SK-N-SH treated with all-trans-retinoic acid at 6 μM for 48 hours (cell line): Measurements from ENCODE around the gene ASTN2.

Experiments
- ATAC-seq: fragments of 200-7000 bp; cut with Tn5 transposase; 3 replicates; pipeline ENCODE4 v1.9.1; 2020; ENCODE audit warnings: mild to moderate bottlenecking, moderate library complexity
- ARNTL ChIP-seq: fragments of 450-650 bp; formaldehyde crosslinking; IDR thresholded peaks from 2 replicates; pipeline ENCODE4 v1.5.0; 2020; ENCODE audit warnings: low read depth, mild to moderate bottlenecking, moderate library complexity, borderline replicate concordance
- CREB5 ChIP-seq: fragments of 250-450 bp; sonication (Bioruptor Pico); IDR thresholded peaks from 2 replicates; pipeline ENCODE4 v1.5.1; 2020; ENCODE audit warnings: low read depth, mild to moderate bottlenecking, moderate library complexity
- CSDC2 ChIP-seq: fragments of 250-450 bp; sonication (Bioruptor Pico); IDR thresholded peaks from 2 replicates; pipeline ENCODE4 v1.5.0; 2020; ENCODE audit warnings: mild to moderate bottlenecking, moderate library complexity
- ESRRG ChIP-seq: fragments of 250-450 bp; sonication (Bioruptor Pico); IDR thresholded peaks from 2 replicates; pipeline ENCODE4 v1.6.1; 2021; ENCODE audit warnings: mild to moderate bottlenecking
- GLIS3 ChIP-seq: fragments of 250-450 bp; sonication (Bioruptor Pico); IDR thresholded peaks from 2 replicates; pipeline ENCODE4 v1.5.0; 2020; ENCODE audit warnings: mild to moderate bottlenecking, moderate library complexity
- ISL1 ChIP-seq: fragments of 250-450 bp; sonication (Bioruptor Pico); IDR thresholded peaks from 2 replicates; pipeline ENCODE4 v2.1.2; 2022; ENCODE audit warnings: mild to moderate bottlenecking, moderate library complexity
- OSR1 ChIP-seq: fragments of 250-450 bp; sonication (Bioruptor Pico); IDR thresholded peaks from 2 replicates; pipeline ENCODE4 v1.8.0; 2022; ENCODE audit warnings: moderate library complexity, mild to moderate bottlenecking, inconsistent platforms
- PATZ1 ChIP-seq: fragments of 250-450 bp; sonication (Bioruptor Pico); IDR thresholded peaks from 2 replicates; pipeline ENCODE4 v1.8.0; 2020; ENCODE audit warnings: mild to moderate bottlenecking, moderate library complexity, borderline replicate concordance
- POU6F1 ChIP-seq: fragments of 250-450 bp; sonication (Bioruptor Pico); IDR thresholded peaks from 2 replicates; pipeline ENCODE4 v1.8.0; 2021; ENCODE audit warnings: low read depth, mild to moderate bottlenecking, moderate library complexity, borderline replicate concordance
- PPARA ChIP-seq: fragments of 250-450 bp; sonication (Bioruptor Pico); IDR thresholded peaks from 2 replicates; pipeline ENCODE4 v1.5.0; 2020; ENCODE audit warnings: mild to moderate bottlenecking, borderline replicate concordance
- RARB ChIP-seq: fragments of 250-450 bp; sonication (Bioruptor Pico); IDR thresholded peaks from 2 replicates; pipeline ENCODE4 v1.8.0; 2021; ENCODE audit warnings: mild to moderate bottlenecking, moderate library complexity
- SNAI2 ChIP-seq: fragments of 250-450 bp; sonication (Bioruptor Pico); IDR thresholded peaks from 2 replicates; pipeline ENCODE4 v1.5.0; 2020; ENCODE audit warnings: mild to moderate bottlenecking, moderate library complexity
- TCF4 ChIP-seq: fragments of 250-450 bp; sonication (Bioruptor Pico); IDR thresholded peaks from 2 replicates; pipeline ENCODE4 v1.8.0; 2021; ENCODE audit warnings: mild to moderate bottlenecking, moderate library complexity, borderline replicate concordance
- TOX ChIP-seq: fragments of 250-450 bp; sonication (Bioruptor Pico); IDR thresholded peaks from 2 replicates; pipeline ENCODE4 v1.8.0; 2021; ENCODE audit warnings: mild to moderate bottlenecking, moderate library complexity, borderline replicate concordance
- TSHZ2 ChIP-seq: fragments of 250-450 bp; sonication (Bioruptor Pico); IDR thresholded peaks from 2 replicates; pipeline ENCODE4 v1.5.0; 2020; ENCODE audit warnings: mild to moderate bottlenecking, moderate library complexity
- ZC3H10 ChIP-seq: fragments of 250-450 bp; sonication (Bioruptor Pico); IDR thresholded peaks from 2 replicates; pipeline ENCODE4 v1.5.1; 2021; ENCODE audit warnings: mild to moderate bottlenecking, moderate library complexity
- ZFP3 ChIP-seq: fragments of 250-450 bp; sonication (Bioruptor Pico); IDR thresholded peaks from 2 replicates; pipeline ENCODE4 v1.5.0; 2020; ENCODE audit warnings: mild to moderate bottlenecking, moderate library complexity
- ZNF565 ChIP-seq: fragments of 450-650 bp; formaldehyde crosslinking; conservative IDR thresholded peaks from 2 replicates; pipeline ENCODE4 v1.5.0; 2020; ENCODE audit warnings: low read depth, mild to moderate bottlenecking, moderate library complexity
- ZNF70 ChIP-seq: fragments of 450-650 bp; formaldehyde crosslinking; IDR thresholded peaks from 2 replicates; pipeline ENCODE4 v1.5.0; 2020; ENCODE audit warnings: mild to moderate bottlenecking, moderate library complexity
- ZNF8 ChIP-seq: fragments of 450-650 bp; formaldehyde crosslinking; IDR thresholded peaks from 2 replicates; pipeline ENCODE4 v1.5.0; 2020; ENCODE audit warnings: mild to moderate bottlenecking, moderate library complexity

The ASTN2 gene

GRCh38 chr9:116701940-116702642, 712.8 kb downstream of the ASTN2 start (continued):
- TF ChIP-seq ZNF70 (CRISPR knock-in tag), result no peak
- no peak for TF ChIP-seq OSR1 (CRISPR knock-in tag)
- TF ChIP-seq ZNF8 (CRISPR knock-in tag), result no peak
- no peak for TF ChIP-seq PATZ1 (CRISPR knock-in tag)

- no peak for TF ChIP-seq ARNTL
- no peak for TF ChIP-seq ZFP3 (CRISPR knock-in tag)
- no peak for TF ChIP-seq GLIS3 (CRISPR knock-in tag)
- no peak for TF ChIP-seq ZNF8 (CRISPR knock-in tag)
- TF ChIP-seq OSR1 (CRISPR knock-in tag), result no peak
- TF ChIP-seq ZC3H10, result no peak
- no peak for TF ChIP-seq POU6F1 (CRISPR knock-in tag)
- TF ChIP-seq PATZ1 (CRISPR knock-in tag), result no peak
- TF ChIP-seq CSDC2 (CRISPR knock-in tag), result no peak
- TF ChIP-seq TSHZ2 (CRISPR knock-in tag), result no peak
- no peak for TF ChIP-seq ISL1 (CRISPR knock-in tag)
- TF ChIP-seq SNAI2, result no peak
- no peak for TF ChIP-seq ESRRG (CRISPR knock-in tag)
- TF ChIP-seq ZNF70 (CRISPR knock-in tag), result no peak
- TF ChIP-seq RARB (CRISPR knock-in tag), result no peak
- no peak for TF ChIP-seq TOX (CRISPR knock-in tag)
- no peak for TF ChIP-seq PPARA (CRISPR knock-in tag)
- no peak for TF ChIP-seq TCF4 (CRISPR knock-in tag)
- no peak for TF ChIP-seq CREB5 (CRISPR knock-in tag)
- no peak for TF ChIP-seq ZNF565 (CRISPR knock-in tag)
Measured at GRCh38 chr9:116700882-116701865, 713.7 kb downstream of the ASTN2 start.

More at GRCh38 chr9:116700882-116701865, 713.7 kb downstream of the ASTN2 start:
- no peak for ATAC-seq
